HCT116 (cell line): ENCODE results near the gene POLE. TPM values are rescaled to one million over a fixed set of nuclear protein-coding genes. Genes with fewer than 3 reads are reported as not detected.

ENCODE experiments used
- ATAC-seq: fragments of 200-7000 bp; cut with Tn5 transposase; 2 replicates; pipeline ENCODE4 v1.9.1; 2020; ENCODE audit warnings: mild to moderate bottlenecking, moderate library complexity
- BruUV-seq: library from RNA; stranded (reverse); fragments of 400-500 nt; replicated peaks from 2 replicates; lab custom pipeline; 2021; lab: Mats Ljungman, UMichigan
- CTCF ChIA-PET: fragments of 300-600 bp; sonication (Branson Sonifier 250); formaldehyde crosslinking; loops from one replicate; lab custom pipeline; 2021; ENCODE audit warnings: antibody characterized with exemption; lab: Charles Lee
- POLR2A ChIA-PET: fragments of 300-600, 350-600 bp; sonication (Branson Sonifier 250); formaldehyde crosslinking; loops from one replicate; lab custom pipeline; 2021; ENCODE audit warnings: antibody characterized with exemption; lab: Charles Lee
- RAD21 ChIA-PET, 2 experiments: fragments of 300-600 bp; sonication (Branson Sonifier 250); formaldehyde crosslinking; loops; one replicate each; lab custom pipeline; 2023; ENCODE audit warnings: low total read pairs in 2 of 2; ENCODE audit not compliant: uncharacterized antibody in 2 of 2, unreplicated experiment in 2 of 2, low non-redundant PET in 1 of 2; lab: Charles Lee
- DNase-seq: peaks from one replicate; pipeline ENCODE4 v3.0.0-alpha.2; 2010; ENCODE audit warnings: low read depth, low spot score
- H2AFZ ChIP-seq: fragments of 200-600 bp; shearing (Covaris generic), sonication (generic); 2 replicates; pipeline ENCODE4 v1.6.1; 2017; ENCODE audit warnings: low read depth, mixed run types, mixed read lengths, antibody characterized with exemption, low read length; ENCODE audit not compliant: poor library complexity, severe bottlenecking
- H3K27ac ChIP-seq: 2 replicates; pipeline ENCODE4 v1.5.1; 2012; ENCODE audit warnings: low read depth, low read length
- H3K27me3 ChIP-seq: fragments of 200-600 bp; sonication (generic); 2 replicates; pipeline ENCODE4 v1.6.1; 2016; ENCODE audit warnings: mixed run types, low read length, mixed read lengths; ENCODE audit not compliant: insufficient read depth
- H3K36me3 ChIP-seq, 2 experiments: fragments of 200-500 bp in 1 of 2; fragments of 200-600 bp in 1 of 2; sonication (Bioruptor generic) in 1 of 2; sonication (generic) in 1 of 2; 2 replicates each; pipeline versions ENCODE4 v1.5.1 to v1.6.1; 2014 to 2016; ENCODE audit warnings: low read length in 2 of 2, inconsistent platforms in 1 of 2, mixed read lengths in 1 of 2, mixed run types in 1 of 2; ENCODE audit not compliant: insufficient read depth in 2 of 2, control insufficient read depth in 1 of 2
- H3K4me1 ChIP-seq, 2 experiments: fragments of 200-600 bp in 1 of 2; sonication (generic) in 1 of 2; 2 replicates each; pipeline versions ENCODE4 v1.5.1 to v1.6.1; 2012 to 2017; ENCODE audit warnings: low read length in 2 of 2, inconsistent platforms in 1 of 2, mild to moderate bottlenecking in 1 of 2, mixed read lengths in 1 of 2, mixed run types in 1 of 2, moderate library complexity in 1 of 2; ENCODE audit not compliant: insufficient read depth in 2 of 2, control insufficient read depth in 1 of 2
- H3K4me2 ChIP-seq: fragments of 200-600 bp; sonication (generic); 2 replicates; pipeline ENCODE4 v1.6.1; 2017; ENCODE audit warnings: mixed run types, low read length, mixed read lengths
- H3K4me3 ChIP-seq, 2 experiments: fragments of 200-600 bp in 1 of 2; sonication (generic) in 1 of 2; replicated peaks in 1 of 2; 2 replicates each; pipeline ENCODE4 v1.5.1; 2011 to 2016; ENCODE audit warnings: low read length in 2 of 2, control low read depth in 1 of 2, low read depth in 1 of 2, mild to moderate bottlenecking in 1 of 2, mixed read lengths in 1 of 2, mixed run types in 1 of 2
- H3K79me2 ChIP-seq: fragments of 200-600 bp; sonication (generic); 2 replicates; pipeline ENCODE4 v1.6.1; 2017; ENCODE audit warnings: mild to moderate bottlenecking, mixed run types, low read length, moderate library complexity, mixed read lengths; ENCODE audit not compliant: insufficient read depth
- H3K9ac ChIP-seq: fragments of 200-600 bp; sonication (generic); 2 replicates; pipeline ENCODE4 v1.6.1; 2016; ENCODE audit warnings: low read length, mixed read lengths
- H3K9me2 ChIP-seq: fragments of 200-600 bp; sonication (generic), shearing (Covaris generic); 2 replicates; pipeline ENCODE4 v1.6.1; 2017; ENCODE audit warnings: mixed run types, mild to moderate bottlenecking, moderate library complexity; ENCODE audit not compliant: insufficient read depth
- H3K9me3 ChIP-seq, 2 experiments: fragments of 200-500 bp in 1 of 2; fragments of 200-600 bp in 1 of 2; sonication (Bioruptor generic) in 1 of 2; sonication (generic) in 1 of 2; 2 replicates each; pipeline ENCODE4 v1.6.1; 2014 to 2017; ENCODE audit warnings: low read length in 2 of 2, mixed read lengths in 2 of 2, inconsistent platforms in 1 of 2, low read depth in 1 of 2, mild to moderate bottlenecking in 1 of 2, mixed run types in 1 of 2, moderate library complexity in 1 of 2; ENCODE audit not compliant: control insufficient read depth in 1 of 2, insufficient read depth in 1 of 2
- H4K20me1 ChIP-seq: fragments of 200-600 bp; sonication (generic), shearing (Covaris generic); 2 replicates; pipeline ENCODE4 v1.6.1; 2017; ENCODE audit warnings: mixed run types, mild to moderate bottlenecking, moderate library complexity; ENCODE audit not compliant: insufficient read depth
- ATF3 ChIP-seq: IDR thresholded peaks from 2 replicates; pipeline ENCODE4 v1.6.1; 2012
- CEBPB ChIP-seq: IDR thresholded peaks from 2 replicates; pipeline ENCODE4 v1.6.1; 2012; ENCODE audit warnings: low read depth
- CTCF ChIP-seq, 3 experiments: fragments of 200-600 bp in 1 of 3; sonication (generic) in 1 of 3; IDR thresholded peaks in 2 of 3; conservative IDR thresholded peaks in 1 of 3; 2 replicates each; pipeline ENCODE4 v1.5.1; 2012 to 2017; ENCODE audit warnings: low read depth in 2 of 3, low read length in 2 of 3, antibody characterized with exemption in 1 of 3, borderline replicate concordance in 1 of 3, control low read depth in 1 of 3, mild to moderate bottlenecking in 1 of 3, mixed read lengths in 1 of 3, mixed run types in 1 of 3, moderate library complexity in 1 of 3; ENCODE audit not compliant: insufficient read depth in 1 of 3
- ELF1 ChIP-seq: IDR thresholded peaks from 2 replicates; pipeline ENCODE4 v1.6.1; 2012; ENCODE audit warnings: low read depth, borderline replicate concordance
- FOSL1 ChIP-seq: IDR thresholded peaks from 2 replicates; pipeline ENCODE4 v1.6.1; 2012; ENCODE audit warnings: low read depth
- JUND ChIP-seq: IDR thresholded peaks from 2 replicates; pipeline ENCODE4 v1.6.1; 2012
- MAX ChIP-seq: IDR thresholded peaks from 2 replicates; pipeline ENCODE4 v1.6.1; 2012
- POLR2A ChIP-seq: IDR thresholded peaks from 2 replicates; pipeline ENCODE4 v1.7.0; 2011; ENCODE audit warnings: borderline replicate concordance; ENCODE audit not compliant: insufficient read depth, insufficient read length; ENCODE audit errors: extremely low read depth
- POLR2AphosphoS5 ChIP-seq: IDR thresholded peaks from 2 replicates; pipeline ENCODE4 v1.6.1; 2011; ENCODE audit warnings: mild to moderate bottlenecking, low read depth, low read length, moderate library complexity
- RAD21 ChIP-seq: IDR thresholded peaks from 2 replicates; pipeline ENCODE4 v1.6.1; 2012; ENCODE audit warnings: low read depth, mild to moderate bottlenecking
- REST ChIP-seq: IDR thresholded peaks from 2 replicates; pipeline ENCODE4 v1.6.1; 2012; ENCODE audit warnings: low read depth
- SIN3A ChIP-seq: IDR thresholded peaks from 2 replicates; pipeline ENCODE4 v1.6.1; 2012; ENCODE audit warnings: low read depth
- SP1 ChIP-seq: IDR thresholded peaks from 2 replicates; pipeline ENCODE4 v1.6.1; 2012; ENCODE audit warnings: low read depth
- SRF ChIP-seq: IDR thresholded peaks from 2 replicates; pipeline ENCODE4 v1.6.1; 2012; ENCODE audit warnings: low read depth
- TCF7L2 ChIP-seq: IDR thresholded peaks from 2 replicates; pipeline ENCODE4 v1.7.0; 2011; ENCODE audit warnings: borderline replicate concordance, inconsistent platforms; ENCODE audit not compliant: insufficient read depth, insufficient read length; ENCODE audit errors: extremely low read depth
- YY1 ChIP-seq: IDR thresholded peaks from 2 replicates; pipeline ENCODE4 v1.6.1; 2011; ENCODE audit warnings: low read length, low read depth, moderate library complexity, mild to moderate bottlenecking; ENCODE audit not compliant: insufficient replicate concordance; ENCODE audit errors: extremely low read depth
- ZBTB33 ChIP-seq: IDR thresholded peaks from 2 replicates; pipeline ENCODE4 v1.6.1; 2011; ENCODE audit warnings: mild to moderate bottlenecking, low read length, moderate library complexity; ENCODE audit not compliant: insufficient replicate concordance; ENCODE audit errors: extremely low read depth
- ZFX ChIP-seq: fragments of 450-650 bp; IDR thresholded peaks from 2 replicates; pipeline ENCODE4 v1.6.1; 2017
- ZNF274 ChIP-seq: fragments of 200-500 bp; sonication (Bioruptor generic); IDR thresholded peaks from 2 replicates; pipeline ENCODE4 v1.6.1; 2014; ENCODE audit warnings: mild to moderate bottlenecking, low read depth, low read length, inconsistent platforms
- intact Hi-C: fragments of 100-400 bp; cut with micrococcal nuclease; formaldehyde crosslinking; loops from 2 replicates; pipeline ENCODE4 v1.10.0; 2022
- total RNA-seq: library from RNA; stranded (reverse); gene quantifications from one replicate; pipeline ENCODE4 v1.2.1, GENCODE V29; 2021; ENCODE audit not compliant: unreplicated experiment

Gene POLE
- total RNA-seq, 1 experiment from 2014 or later: 128 TPM

GRCh38 chr12:132734206-132734605 is 47.1 kb upstream of the POLE start:
- ATAC-seq (no peak), DNase-seq (no peak)
- POLR2A ChIA-PET: no interaction called here
- no peak overlapping the region for H3K4me3 ChIP-seq
- intact Hi-C loops: no loop called here
- RAD21 ChIA-PET: no interaction called here
- H3K27ac ChIP-seq: no peak overlapping the region
- 0 out of 2 replicates have a peak, but pooled peaks cover 5% of the 10 kb centered on the region for H3K79me2 ChIP-seq
- peaks cover 0 to 3% of the 10 kb centered on the region in 2 experiments; a peak in 1 of 4 replicates for H3K4me1 ChIP-seq
- no peak overlapping the region for H2AFZ ChIP-seq
- CTCF ChIA-PET: no interaction called here
- H3K9ac ChIP-seq: no peak overlapping the region
- no peaks in the 10 kb centered on the region for H4K20me1 ChIP-seq
- no TSS peak for BruUV-seq
- H3K27me3 ChIP-seq: no peaks in the 10 kb centered on the region
- peaks cover 37 to 41% of the 10 kb centered on the region in 2 experiments for H3K36me3 ChIP-seq
- TF ChIP-seq SIN3A (no peak), POLR2AphosphoS5 (no peak), SP1 (no peak), REST (no peak), RAD21 (no peak), MAX (no peak), CTCF (IDR thresholded peaks at IDR 0.05 in 2 of 3, conservative IDR thresholded peaks at IDR 0.05 in 1 of 3; ENCODE audit: borderline replicate concordance in 1 of 3, insufficient read depth in 1 of 3, low read depth in 2 of 3, low read length in 2 of 3) (no peak), POLR2A (no peak), SRF (no peak), ELF1 (no peak), CEBPB (no peak), FOSL1 (no peak), TCF7L2 (no peak), ATF3 (no peak), YY1 (no peak), ZNF274 (no peak), JUND (no peak), ZFX (no peak), ZBTB33 (no peak)
- H3K4me2 ChIP-seq: no peak overlapping the region
- no peaks in the 10 kb centered on the region for H3K9me2 ChIP-seq
- H3K9me3 ChIP-seq: no peaks in the 10 kb centered on the region
